Stimulated activated CD4-positive, alpha-beta T cell treated with anti-CD3 and anti-CD28 coated beads, Interleukin-15, amount 100 ng/mL, for 1 hour (primary cell): ENCODE results near the gene OR52E6.

Experiments used
- DNase-seq, 2 donors: peaks; one replicate each; pipeline ENCODE4 v3.0.0-alpha.2; 2020; ENCODE audit warnings: low read depth in 1 of 2, low spot score in 1 of 2

Gene OR52E6

GRCh38 chr11:5803982-5804381 is 37.7 kb downstream of the OR52E6 start:
- DNase-seq = no peak

- no peak for DNase-seq
Measured at GRCh38 chr11:5796541-5796940, 45.2 kb downstream of the OR52E6 start.

GRCh38 chr11:5791165-5791564 is 50.5 kb downstream of the OR52E6 start, which contains the start of gene OR52N1:
OR52N1 (minus strand) TSS chr11:5791265; CDS start chr11:5788816, 2,449 bp downstream.
- DNase-seq = no peak
